Stimulated activated naive CD8-positive, alpha-beta T cell treated with anti-CD3 and anti-CD28 coated beads, Interleukin-15, amount 100 ng/mL, for 72 hours (primary cell): ENCODE data around the gene HOXB2.

Experiments
- ATAC-seq: fragments of 150-1000 bp; cut with Tn5 transposase; 2 replicates; pipeline ENCODE4 v1.10.0; 2021; ENCODE audit warnings: mild to moderate bottlenecking, moderate library complexity
- DNase-seq, 2 donors: peaks; one replicate each; pipeline ENCODE4 v3.0.0; 2021 to 2022
- H3K27ac Mint-ChIP-seq, 2 donors: one replicate each; pipeline ENCODE4 v1.8.0; 2022; ENCODE audit warnings: mild to moderate bottlenecking in 2 of 2, mixed read lengths in 2 of 2, moderate library complexity in 2 of 2
- H3K27me3 Mint-ChIP-seq: one replicate; pipeline ENCODE4 v1.8.0; 2022; ENCODE audit warnings: mixed read lengths
- H3K4me1 Mint-ChIP-seq: one replicate; pipeline ENCODE4 v1.8.0; 2022; ENCODE audit warnings: mild to moderate bottlenecking, mixed read lengths
- H3K4me3 Mint-ChIP-seq, 2 donors: one replicate each; pipeline ENCODE4 v1.8.0; 2022; ENCODE audit warnings: mild to moderate bottlenecking in 2 of 2, mixed read lengths in 2 of 2, moderate library complexity in 1 of 2
- H3K9me3 Mint-ChIP-seq, 2 donors: one replicate each; pipeline ENCODE4 v1.8.0; 2022; ENCODE audit warnings: mixed read lengths in 2 of 2

HOXB2 gene

GRCh38 chr17:48528936-48529682 lies 15.8 kb downstream of the HOXB2 start:
- H3K27me3 Mint-ChIP-seq = peaks cover 46% of the 10 kb centered on the region
- no peak overlapping the region for H3K4me3 Mint-ChIP-seq
- H3K4me1 Mint-ChIP-seq = peaks cover 21% of the 10 kb centered on the region
- no peak overlapping the region for H3K27ac Mint-ChIP-seq
- no peak for DNase-seq
- no peaks in the 10 kb centered on the region for H3K9me3 Mint-ChIP-seq
- ATAC-seq = peak; percentile 34

- ATAC-seq = no peak
Measured at GRCh38 chr17:48528153-48528935, 16.6 kb downstream of the HOXB2 start.

GRCh38 chr17:48527547-48527932 lies 17.4 kb downstream of the HOXB2 start:
- ATAC-seq = no peak
- Mint-ChIP-seq H3K4me3 (peak overlapping the region; percentile 17 to 51), H3K27ac (peak overlapping the region in 1 of 2 donors; percentile 72), H3K27me3 (peaks cover 61% of the 10 kb centered on the region), H3K4me1 (peaks cover 21% of the 10 kb centered on the region), H3K9me3 (no peaks in the 10 kb centered on the region)
- DNase-seq = no peak

More at GRCh38 chr17:48528153-48528935, 16.6 kb downstream of the HOXB2 start:
- no peak overlapping the region for H3K4me3 Mint-ChIP-seq
- no peak for DNase-seq
- H3K9me3 Mint-ChIP-seq = no peaks in the 10 kb centered on the region
- H3K27ac Mint-ChIP-seq = no peak overlapping the region
- peaks cover 21% of the 10 kb centered on the region for H3K4me1 Mint-ChIP-seq
- H3K27me3 Mint-ChIP-seq = peaks cover 53% of the 10 kb centered on the region

- peak overlapping the region; percentile 29 to 44 for H3K4me3 Mint-ChIP-seq
- H3K27ac Mint-ChIP-seq = no peak overlapping the region
- ATAC-seq (peak; percentile 31), DNase-seq (no peak)
- H3K27me3 Mint-ChIP-seq = peaks cover 67% of the 10 kb centered on the region
- H3K9me3 Mint-ChIP-seq = no peaks in the 10 kb centered on the region
- peaks cover 21% of the 10 kb centered on the region for H3K4me1 Mint-ChIP-seq
Measured at GRCh38 chr17:48526608-48527546, 18.0 kb downstream of the HOXB2 start.

GRCh38 chr17:48523010-48523409 lies 21.9 kb downstream of the HOXB2 start:
- ATAC-seq = no peak
- H3K9me3 Mint-ChIP-seq = no peaks in the 10 kb centered on the region
- no peak for DNase-seq
- no peak overlapping the region for H3K27ac Mint-ChIP-seq
- no peak overlapping the region for H3K4me3 Mint-ChIP-seq
- H3K27me3 Mint-ChIP-seq = peaks cover 88% of the 10 kb centered on the region
- peaks cover 14% of the 10 kb centered on the region for H3K4me1 Mint-ChIP-seq

GRCh38 chr17:48522031-48522653 lies 22.8 kb downstream of the HOXB2 start:
- ATAC-seq (no peak), DNase-seq (no peak)
- H3K27me3 Mint-ChIP-seq = peaks cover 88% of the 10 kb centered on the region
- peaks cover 9% of the 10 kb centered on the region for H3K4me1 Mint-ChIP-seq
- no peak overlapping the region for H3K27ac Mint-ChIP-seq
- no peaks in the 10 kb centered on the region for H3K9me3 Mint-ChIP-seq
- H3K4me3 Mint-ChIP-seq = no peak overlapping the region

GRCh38 chr17:48520631-48521079 lies 24.3 kb downstream of the HOXB2 start:
- no peak for ATAC-seq
- peaks cover 86% of the 10 kb centered on the region for H3K27me3 Mint-ChIP-seq

GRCh38 chr17:48519427-48519826 lies 25.5 kb downstream of the HOXB2 start:
- no peak for ATAC-seq
- no peaks in the 10 kb centered on the region for H3K9me3 Mint-ChIP-seq

More at GRCh38 chr17:48520631-48521079, 24.3 kb downstream of the HOXB2 start:
- Mint-ChIP-seq H3K4me3 (no peak overlapping the region), H3K4me1 (no peaks in the 10 kb centered on the region), H3K9me3 (no peaks in the 10 kb centered on the region), H3K27ac (no peak overlapping the region)
- no peak for DNase-seq

GRCh38 chr17:48517478-48517877 lies 27.4 kb downstream of the HOXB2 start:
- Mint-ChIP-seq H3K4me3 (no peak overlapping the region), H3K4me1 (peaks cover 21% of the 10 kb centered on the region), H3K27ac (no peak overlapping the region), H3K27me3 (peaks cover 84% of the 10 kb centered on the region), H3K9me3 (no peaks in the 10 kb centered on the region)
- ATAC-seq (no peak), DNase-seq (no peak)

More at GRCh38 chr17:48519427-48519826, 25.5 kb downstream of the HOXB2 start:
- no peak overlapping the region for H3K27ac Mint-ChIP-seq
- no peak for DNase-seq
- H3K4me1 Mint-ChIP-seq = peaks cover 3% of the 10 kb centered on the region
- no peak overlapping the region for H3K4me3 Mint-ChIP-seq
- H3K27me3 Mint-ChIP-seq = peaks cover 86% of the 10 kb centered on the region

GRCh38 chr17:48515925-48516900 lies 28.7 kb downstream of the HOXB2 start:
- no peak overlapping the region for H3K27ac Mint-ChIP-seq
- H3K27me3 Mint-ChIP-seq = peaks cover 82% of the 10 kb centered on the region
- ATAC-seq (no peak), DNase-seq (no peak)
- H3K9me3 Mint-ChIP-seq = no peaks in the 10 kb centered on the region
- no peak overlapping the region for H3K4me3 Mint-ChIP-seq
- H3K4me1 Mint-ChIP-seq = peaks cover 32% of the 10 kb centered on the region

- peaks cover 43% of the 10 kb centered on the region for H3K4me1 Mint-ChIP-seq
- ATAC-seq (no peak), DNase-seq (no peak)
- no peaks in the 10 kb centered on the region for H3K9me3 Mint-ChIP-seq
- no peak overlapping the region for H3K4me3 Mint-ChIP-seq
- peaks cover 69% of the 10 kb centered on the region for H3K27me3 Mint-ChIP-seq
- H3K27ac Mint-ChIP-seq = no peak overlapping the region
Measured at GRCh38 chr17:48514477-48514876, 30.4 kb downstream of the HOXB2 start.

GRCh38 chr17:48513666-48514455 lies 31.0 kb downstream of the HOXB2 start:
- no peak overlapping the region for H3K4me3 Mint-ChIP-seq
- peaks cover 69% of the 10 kb centered on the region for H3K27me3 Mint-ChIP-seq
- DNase-seq (no peak), ATAC-seq (no peak)
- no peak overlapping the region for H3K27ac Mint-ChIP-seq
- no peaks in the 10 kb centered on the region for H3K9me3 Mint-ChIP-seq
- peaks cover 43% of the 10 kb centered on the region for H3K4me1 Mint-ChIP-seq

- peak in 1 of 2 donors; percentile 23 for DNase-seq
- H3K9me3 Mint-ChIP-seq = no peaks in the 10 kb centered on the region
- H3K27me3 Mint-ChIP-seq = peaks cover 75% of the 10 kb centered on the region
- peak overlapping the region; percentile 66 to 73 for H3K4me3 Mint-ChIP-seq
- ATAC-seq = peak; percentile 70
- peak overlapping the region; percentile 13 to 88 for H3K27ac Mint-ChIP-seq
- peaks cover 43% of the 10 kb centered on the region for H3K4me1 Mint-ChIP-seq
Measured at GRCh38 chr17:48513097-48513496, 31.8 kb downstream of the HOXB2 start.
